ENCODE measurements around the gene CCDC117. TPM values are rescaled to one million over a fixed set of nuclear protein-coding genes. Genes with fewer than 3 reads are reported as not detected.

The CCDC117 gene
- total RNA-seq (25.2 TPM), polyA plus RNA-seq (10 to 100 TPM; 14.7 to 20.3 (median 15.9) TPM)

- no peaks in the 10 kb centered on the region for H3K9me3 Mint-ChIP-seq
- peaks cover 7% of the 10 kb centered on the region for H3K36me3 ChIP-seq (ENCODE audit: control insufficient read depth, insufficient read depth, low read length)
- peaks cover 12% of the 10 kb centered on the region for H3K36me3 Mint-ChIP-seq
- H3K27me3 Mint-ChIP-seq = no peaks in the 10 kb centered on the region
- DNase-seq = peak; percentile 89 to 97 (median 91)
- ATAC-seq (ENCODE audit: low read depth in 2 of 2) = peak; percentile 95 to 96
- H3K27ac Mint-ChIP-seq = peak within 1 kb of the TSS; percentile 87 to 96 (median 94)
- peaks cover 10 to 45% (median 26%) of the 10 kb centered on the region in 4 donors for H3K4me1 Mint-ChIP-seq
- no peaks in the 10 kb centered on the region for H3K27me3 ChIP-seq (ENCODE audit: control insufficient read depth, insufficient read depth, low read length)
- H3K4me3 Mint-ChIP-seq = peak within 1 kb of the TSS; percentile 97 to 100 (median 98)
- no peaks in the 10 kb centered on the region for H3K9me3 ChIP-seq (ENCODE audit: control insufficient read depth in 2 of 2, low read length in 2 of 2)
- H3K4me1 ChIP-seq (ENCODE audit: control insufficient read depth, insufficient read depth, low read length, poor library complexity, severe bottlenecking) = peaks cover 24% of the 10 kb centered on the region
- peak within 1 kb of the TSS; percentile 86 for H3K27ac ChIP-seq (ENCODE audit: insufficient read depth, low read length, poor library complexity, severe bottlenecking)
- peak within 1 kb of the TSS; percentile 95 for H3K4me3 ChIP-seq (ENCODE audit: low read depth, low read length)
Measured at GRCh38 chr22:28772633-28773460, at the start of gene CCDC117. Gene CCDC117, plus strand, starts transcription at chr22:28772695. Its CDS starts 155 bp downstream, at chr22:28772850.

DNA sequence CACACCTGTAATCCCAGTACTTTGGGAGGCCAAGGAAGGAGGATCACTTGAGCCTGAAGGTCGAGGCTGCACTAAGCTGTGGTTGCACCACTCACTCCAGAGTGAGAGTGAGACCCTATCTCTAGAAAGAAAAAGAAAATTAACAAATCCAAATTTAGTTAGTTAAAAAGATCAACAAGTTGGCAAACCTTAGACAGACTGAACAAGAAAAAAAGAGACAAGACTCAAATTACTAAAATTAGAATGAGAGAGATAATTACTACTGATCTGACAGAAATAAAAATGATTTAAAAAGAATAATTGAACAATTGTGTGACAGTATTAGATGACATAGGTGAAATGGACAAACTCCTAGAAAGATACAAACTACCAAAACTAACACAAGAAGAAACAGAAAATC, 44.5 kb upstream of the CCDC117 start:
- Mint-ChIP-seq H3K27me3 (no peaks in the 10 kb centered on the region), H3K9me3 (no peaks in the 10 kb centered on the region), H3K4me3 (no peak overlapping the region), H3K27ac (no peak overlapping the region), H3K4me1 (peaks cover 0 to 5% (median 0%) of the 10 kb centered on the region in 4 donors), H3K36me3 (peaks cover 32% of the 10 kb centered on the region)
- ATAC-seq (ENCODE audit: low read depth in 2 of 2) (no peak), DNase-seq (no peak)
- H3K9me3 ChIP-seq (ENCODE audit: control insufficient read depth in 2 of 2, low read length in 2 of 2) = no peaks in the 10 kb centered on the region
- H3K27me3 ChIP-seq (ENCODE audit: control insufficient read depth, insufficient read depth, low read length) = no peaks in the 10 kb centered on the region
- H3K36me3 ChIP-seq (ENCODE audit: control insufficient read depth, insufficient read depth, low read length) = no peaks in the 10 kb centered on the region
- H3K27ac ChIP-seq (ENCODE audit: insufficient read depth, low read length, poor library complexity, severe bottlenecking) = no peak overlapping the region
- no peaks in the 10 kb centered on the region for H3K4me1 ChIP-seq (ENCODE audit: control insufficient read depth, insufficient read depth, low read length, poor library complexity, severe bottlenecking)
- H3K4me3 ChIP-seq (ENCODE audit: low read depth, low read length) = no peak overlapping the region

DNA sequence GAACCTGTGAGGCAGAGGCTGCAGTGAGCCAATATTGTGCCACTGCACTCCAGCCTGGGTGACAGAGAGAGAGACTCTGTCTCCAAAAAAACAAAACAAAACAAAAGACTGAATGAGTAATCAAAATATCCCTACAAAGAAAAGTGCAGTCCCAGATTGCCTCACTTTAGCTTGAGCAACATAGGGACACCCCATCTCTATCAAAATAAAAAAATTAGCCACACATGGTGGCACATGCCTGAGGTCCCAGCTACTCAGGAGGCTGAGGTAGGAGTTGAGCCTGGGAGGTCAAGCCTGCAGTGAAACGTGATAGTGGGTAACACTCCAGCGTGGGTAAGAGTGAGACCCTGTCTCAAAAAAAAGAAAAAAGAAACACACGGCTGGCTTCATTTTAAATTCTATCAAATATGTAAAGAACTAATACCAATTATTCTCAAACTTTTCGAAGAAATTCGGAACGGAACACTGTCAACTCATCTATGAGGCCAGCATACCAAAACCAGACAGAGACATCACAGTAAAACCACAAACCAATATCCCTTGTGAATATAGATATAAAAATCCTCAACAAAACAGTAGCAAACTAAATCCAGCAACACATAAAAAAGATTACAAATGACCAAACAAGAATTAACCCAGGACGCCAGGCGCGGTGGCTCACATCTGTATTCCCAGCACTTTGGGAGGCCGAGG, 43.7 kb upstream of the CCDC117 start:
- H3K4me1 ChIP-seq (ENCODE audit: control insufficient read depth, insufficient read depth, low read length, poor library complexity, severe bottlenecking) = no peaks in the 10 kb centered on the region
- ATAC-seq (ENCODE audit: low read depth in 2 of 2) (no peak), DNase-seq (no peak)
- no peaks in the 10 kb centered on the region for H3K9me3 ChIP-seq (ENCODE audit: control insufficient read depth in 2 of 2, low read length in 2 of 2)
- H3K27ac ChIP-seq (ENCODE audit: insufficient read depth, low read length, poor library complexity, severe bottlenecking) = no peak overlapping the region
- Mint-ChIP-seq H3K9me3 (no peaks in the 10 kb centered on the region), H3K27ac (no peak overlapping the region), H3K36me3 (peaks cover 30% of the 10 kb centered on the region), H3K27me3 (no peaks in the 10 kb centered on the region), H3K4me3 (no peak overlapping the region), H3K4me1 (peaks cover 0 to 5% (median 0%) of the 10 kb centered on the region in 4 donors)
- H3K27me3 ChIP-seq (ENCODE audit: control insufficient read depth, insufficient read depth, low read length) = no peaks in the 10 kb centered on the region
- H3K36me3 ChIP-seq (ENCODE audit: control insufficient read depth, insufficient read depth, low read length) = no peaks in the 10 kb centered on the region
- no peak overlapping the region for H3K4me3 ChIP-seq (ENCODE audit: low read depth, low read length)

DNA sequence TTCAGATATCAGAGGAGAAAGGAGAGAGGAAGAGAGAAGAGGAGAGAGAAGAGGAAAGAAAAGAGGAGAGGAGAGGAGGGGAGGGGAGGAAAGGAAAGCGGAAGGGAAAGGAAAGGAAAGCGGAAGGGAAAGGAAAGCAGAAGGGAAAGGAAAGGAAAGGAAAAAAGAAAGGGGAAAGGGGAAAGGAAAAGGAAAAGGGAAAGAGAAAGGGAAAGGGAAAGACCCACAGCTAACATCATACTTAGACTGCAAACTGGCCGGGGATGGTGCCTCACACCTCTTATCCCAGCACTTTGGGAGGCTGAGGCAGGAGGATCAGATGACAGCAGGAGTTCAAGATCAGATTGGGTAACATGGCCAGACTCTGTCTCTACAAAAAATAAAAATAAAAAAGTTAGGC, 42.3 kb upstream of the CCDC117 start:
- H3K4me1 Mint-ChIP-seq = peaks cover 0 to 6% (median 0%) of the 10 kb centered on the region in 4 donors
- H3K9me3 Mint-ChIP-seq = no peaks in the 10 kb centered on the region
- no peaks in the 10 kb centered on the region for H3K27me3 ChIP-seq (ENCODE audit: control insufficient read depth, insufficient read depth, low read length)
- DNase-seq (no peak), ATAC-seq (ENCODE audit: low read depth in 2 of 2) (no peak)
- H3K36me3 Mint-ChIP-seq = peaks cover 20% of the 10 kb centered on the region
- H3K27ac ChIP-seq (ENCODE audit: insufficient read depth, low read length, poor library complexity, severe bottlenecking) = no peak overlapping the region
- no peak overlapping the region for H3K4me3 ChIP-seq (ENCODE audit: low read depth, low read length)
- H3K9me3 ChIP-seq (ENCODE audit: control insufficient read depth in 2 of 2, low read length in 2 of 2) = no peaks in the 10 kb centered on the region
- H3K27me3 Mint-ChIP-seq = no peaks in the 10 kb centered on the region
- no peaks in the 10 kb centered on the region for H3K4me1 ChIP-seq (ENCODE audit: control insufficient read depth, insufficient read depth, low read length, poor library complexity, severe bottlenecking)
- peaks cover 2% of the 10 kb centered on the region for H3K36me3 ChIP-seq (ENCODE audit: control insufficient read depth, insufficient read depth, low read length)
- no peak overlapping the region for H3K27ac Mint-ChIP-seq
- H3K4me3 Mint-ChIP-seq = no peak overlapping the region

GRCh38 chr22:28734393-28734792, 38.1 kb upstream of the CCDC117 start:
- H3K36me3 ChIP-seq (ENCODE audit: control insufficient read depth, insufficient read depth, low read length) = peaks cover 2% of the 10 kb centered on the region
- no peaks in the 10 kb centered on the region for H3K4me1 ChIP-seq (ENCODE audit: control insufficient read depth, insufficient read depth, low read length, poor library complexity, severe bottlenecking)
- ATAC-seq (ENCODE audit: low read depth in 2 of 2) = no peak
- peaks cover 5% of the 10 kb centered on the region for H3K36me3 Mint-ChIP-seq
- no peak for DNase-seq
- no peak overlapping the region for H3K27ac ChIP-seq (ENCODE audit: insufficient read depth, low read length, poor library complexity, severe bottlenecking)
- no peak overlapping the region for H3K4me3 ChIP-seq (ENCODE audit: low read depth, low read length)
- no peaks in the 10 kb centered on the region for H3K27me3 Mint-ChIP-seq
- H3K4me1 Mint-ChIP-seq = peaks cover 0 to 5% (median 4%) of the 10 kb centered on the region in 4 donors
- no peaks in the 10 kb centered on the region for H3K9me3 Mint-ChIP-seq
- H3K27ac Mint-ChIP-seq = no peak overlapping the region
- H3K4me3 Mint-ChIP-seq = no peak overlapping the region
- H3K27me3 ChIP-seq (ENCODE audit: control insufficient read depth, insufficient read depth, low read length) = no peaks in the 10 kb centered on the region
- no peaks in the 10 kb centered on the region for H3K9me3 ChIP-seq (ENCODE audit: control insufficient read depth in 2 of 2, low read length in 2 of 2)

- peak overlapping the region in 1 of 3 donors; percentile 44 for H3K27ac Mint-ChIP-seq
- DNase-seq = no peak
- peaks cover 0 to 17% (median 11%) of the 10 kb centered on the region in 4 donors for H3K4me1 Mint-ChIP-seq
- H3K27me3 Mint-ChIP-seq = no peaks in the 10 kb centered on the region
- H3K4me3 Mint-ChIP-seq = peak overlapping the region in 1 of 4 donors; percentile 50
- ATAC-seq (ENCODE audit: low read depth in 2 of 2) = no peak
- no peak overlapping the region for H3K27ac ChIP-seq (ENCODE audit: insufficient read depth, low read length, poor library complexity, severe bottlenecking)
- no peaks in the 10 kb centered on the region for H3K9me3 ChIP-seq (ENCODE audit: control insufficient read depth in 2 of 2, low read length in 2 of 2)
- no peak overlapping the region for H3K4me3 ChIP-seq (ENCODE audit: low read depth, low read length)
- no peaks in the 10 kb centered on the region for H3K9me3 Mint-ChIP-seq
- H3K36me3 ChIP-seq (ENCODE audit: control insufficient read depth, insufficient read depth, low read length) = peaks cover 2% of the 10 kb centered on the region
- H3K4me1 ChIP-seq (ENCODE audit: control insufficient read depth, insufficient read depth, low read length, poor library complexity, severe bottlenecking) = no peaks in the 10 kb centered on the region
- H3K36me3 Mint-ChIP-seq = peaks cover 5% of the 10 kb centered on the region
- no peaks in the 10 kb centered on the region for H3K27me3 ChIP-seq (ENCODE audit: control insufficient read depth, insufficient read depth, low read length)
Measured at GRCh38 chr22:28736301-28737155, 36.0 kb upstream of the CCDC117 start.

DNA sequence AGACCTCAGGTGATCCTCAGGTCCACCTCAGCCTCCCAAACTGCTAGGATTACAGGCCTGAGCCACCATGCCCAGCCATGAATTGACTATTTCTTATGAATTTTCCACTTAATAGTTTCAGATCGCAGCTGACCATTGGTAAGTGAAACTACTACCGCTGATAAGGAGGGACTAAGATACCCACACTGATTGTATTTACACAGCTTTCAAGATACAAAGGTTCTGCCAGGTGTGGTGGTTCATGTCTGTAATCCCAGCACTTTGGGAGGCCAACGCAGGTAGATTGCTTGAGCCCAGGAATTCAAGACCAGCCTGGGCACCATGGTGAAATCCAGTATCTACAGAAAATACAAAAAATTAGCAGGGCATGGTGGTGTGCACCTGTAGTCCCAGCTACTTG, 34.8 kb upstream of the CCDC117 start:
- peaks cover 3 to 26% (median 19%) of the 10 kb centered on the region in 4 donors for H3K4me1 Mint-ChIP-seq
- Histone ChIP-seq H3K9me3 (ENCODE audit: control insufficient read depth in 2 of 2, low read length in 2 of 2) (no peaks in the 10 kb centered on the region), H3K27me3 (ENCODE audit: control insufficient read depth, insufficient read depth, low read length) (no peaks in the 10 kb centered on the region), H3K36me3 (ENCODE audit: control insufficient read depth, insufficient read depth, low read length) (peaks cover 2% of the 10 kb centered on the region), H3K4me1 (ENCODE audit: control insufficient read depth, insufficient read depth, low read length, poor library complexity, severe bottlenecking) (peaks cover 7% of the 10 kb centered on the region), H3K27ac (ENCODE audit: insufficient read depth, low read length, poor library complexity, severe bottlenecking) (no peak overlapping the region), H3K4me3 (ENCODE audit: low read depth, low read length) (no peak overlapping the region)
- no peak for ATAC-seq (ENCODE audit: low read depth in 2 of 2)
- no peak for DNase-seq
- peaks cover 5% of the 10 kb centered on the region for H3K36me3 Mint-ChIP-seq
- no peaks in the 10 kb centered on the region for H3K27me3 Mint-ChIP-seq
- H3K9me3 Mint-ChIP-seq = no peaks in the 10 kb centered on the region
- H3K4me3 Mint-ChIP-seq = no peak overlapping the region
- no peak overlapping the region for H3K27ac Mint-ChIP-seq
